ENCODE data around the gene ADCY7.
"Not testable (repeated sequence)": the region's sequence is repeated elsewhere in the genome, so short reads cannot be mapped to it uniquely, and the experiment has no call there.

ADCY7 gene

GRCh38 chr16:50338371-50339231, 72.2 kb downstream of the ADCY7 start:
- DNase-seq (ENCODE audit: low spot score): no peak

GRCh38 chr16:50340578-50340977, 74.2 kb downstream of the ADCY7 start:
- no peak for DNase-seq (ENCODE audit: low spot score)

- not testable (repeated sequence) for DNase-seq (ENCODE audit: low spot score)
Measured at GRCh38 chr16:50343566-50343965, 77.2 kb downstream of the ADCY7 start.

- not testable (repeated sequence) for DNase-seq (ENCODE audit: low spot score)
Measured at GRCh38 chr16:50345210-50345609, 78.9 kb downstream of the ADCY7 start.

GRCh38 chr16:50351116-50351515, 84.8 kb downstream of the ADCY7 start:
- no peak for DNase-seq (ENCODE audit: low spot score)

- DNase-seq (ENCODE audit: low spot score): no peak
Measured at GRCh38 chr16:50351952-50352351, 85.6 kb downstream of the ADCY7 start.

- DNase-seq (ENCODE audit: low spot score): no peak
Measured at GRCh38 chr16:50354082-50354481, 87.7 kb downstream of the ADCY7 start.

GRCh38 chr16:50354629-50355456, 88.5 kb downstream of the ADCY7 start:
- no peak for DNase-seq (ENCODE audit: low spot score)

- no peak for DNase-seq (ENCODE audit: low spot score)
Measured at GRCh38 chr16:50359626-50360025, 93.3 kb downstream of the ADCY7 start.

GRCh38 chr16:50360033-50360778, 93.9 kb downstream of the ADCY7 start:
- DNase-seq (ENCODE audit: low spot score): no peak

GRCh38 chr16:50360779-50361178, 94.4 kb downstream of the ADCY7 start:
- DNase-seq (ENCODE audit: low spot score): peak; percentile 69

- DNase-seq (ENCODE audit: low spot score): no peak
Measured at GRCh38 chr16:50363656-50364055, 97.3 kb downstream of the ADCY7 start.

GRCh38 chr16:50365791-50366575, 99.6 kb downstream of the ADCY7 start:
- DNase-seq (ENCODE audit: low spot score): no peak
